Measurements from ENCODE around the gene SDC1.

GRCh38 chr2:20203521-20204225 is 21.3 kb downstream of the SDC1 start:
- TF ChIP-seq, protein P1, sequence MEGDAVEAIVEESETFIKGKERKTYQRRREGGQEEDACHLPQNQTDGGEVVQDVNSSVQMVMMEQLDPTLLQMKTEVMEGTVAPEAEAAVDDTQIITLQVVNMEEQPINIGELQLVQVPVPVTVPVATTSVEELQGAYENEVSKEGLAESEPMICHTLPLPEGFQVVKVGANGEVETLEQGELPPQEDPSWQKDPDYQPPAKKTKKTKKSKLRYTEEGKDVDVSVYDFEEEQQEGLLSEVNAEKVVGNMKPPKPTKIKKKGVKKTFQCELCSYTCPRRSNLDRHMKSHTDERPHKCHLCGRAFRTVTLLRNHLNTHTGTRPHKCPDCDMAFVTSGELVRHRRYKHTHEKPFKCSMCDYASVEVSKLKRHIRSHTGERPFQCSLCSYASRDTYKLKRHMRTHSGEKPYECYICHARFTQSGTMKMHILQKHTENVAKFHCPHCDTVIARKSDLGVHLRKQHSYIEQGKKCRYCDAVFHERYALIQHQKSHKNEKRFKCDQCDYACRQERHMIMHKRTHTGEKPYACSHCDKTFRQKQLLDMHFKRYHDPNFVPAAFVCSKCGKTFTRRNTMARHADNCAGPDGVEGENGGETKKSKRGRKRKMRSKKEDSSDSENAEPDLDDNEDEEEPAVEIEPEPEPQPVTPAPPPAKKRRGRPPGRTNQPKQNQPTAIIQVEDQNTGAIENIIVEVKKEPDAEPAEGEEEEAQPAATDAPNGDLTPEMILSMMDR (IDR thresholded peaks at IDR 0.05): no peak
- no peak for TF ChIP-seq POLR2A (IDR thresholded peaks at IDR 0.05)
